ENCODE measurements around the gene POLR2C. TPM values are rescaled to one million over a fixed set of nuclear protein-coding genes. Genes with fewer than 3 reads are reported as not detected.

The POLR2C gene
- total and polyA plus RNA-seq, 10 of the 15 experiments (the other 5 are each of a cell fraction or from before 2014, with no cell fraction given): 26.9 to 93.0 (median 57.8) TPM

- TF ChIP-seq FOXK2 (IDR thresholded peaks at IDR 0.05): no peak
- TF ChIP-seq RAD51 (IDR thresholded peaks at IDR 0.05): no peak
- no peak for TF ChIP-seq ZNF622 (IDR thresholded peaks at IDR 0.05)
- TF ChIP-seq JUND (IDR thresholded peaks at IDR 0.05; ENCODE audit: low read depth, low read length): no peak
- no peak for TF ChIP-seq ZNF24 (IDR thresholded peaks at IDR 0.05)
- TF ChIP-seq E2F4 (IDR thresholded peaks at IDR 0.05; ENCODE audit: low read depth, low read length): no peak
Measured at GRCh38 chr16:57469917-57470470, 7.5 kb downstream of the POLR2C start (continued).

GRCh38 chr16:57470711-57471110 is 8.2 kb downstream of the POLR2C start:
- no peak for FAIRE-seq
- H3K36me3 ChIP-seq (ENCODE audit: control insufficient read depth in 2 of 2, insufficient read depth in 2 of 2, low read length in 1 of 2): peaks cover 25 to 32% of the 10 kb centered on the region in 2 experiments
- in situ Hi-C loops (cut with MboI): no loop called here
- 72% methylated on average over 6 of the region's 6 CpGs for WGBS (ENCODE audit: insufficient coverage, insufficient replicate concordance, low lambda C conversion rate, missing lambda C conversion rate)
- no peak for DNase-seq (ENCODE audit: low read depth, low spot score)
- H3K27ac ChIP-seq (ENCODE audit: control insufficient read depth, insufficient read depth): no peak overlapping the region
- H2AFZ ChIP-seq (ENCODE audit: control insufficient read depth, low read depth, low read length): no peak overlapping the region
- intact Hi-C loops (cut with micrococcal nuclease; ENCODE audit: unreplicated experiment): no loop called here
- ATAC-seq: no peak
- peaks cover 7% of the 10 kb centered on the region for H3K4me1 ChIP-seq (ENCODE audit: control insufficient read depth, insufficient read depth, low read length)
- H3K4me3 ChIP-seq: no peak overlapping the region
- POLR2A ChIA-PET: interaction anchor here (0.6 kb wide), 2 partner anchors 22 to 204 kb away, joined by 3 to 4 read pairs; no protein-coding TSS in a partner anchor
- no peak overlapping the region for H3K4me2 ChIP-seq (ENCODE audit: control insufficient read depth, insufficient read depth)
- CTCF ChIA-PET: no interaction called here
- SMC1A ChIA-PET (ENCODE audit: uncharacterized antibody, unreplicated experiment): interaction anchor here (0.5 to 1.1 kb wide), 2 partner anchors 11 to 16 kb away, joined by 4 read pairs; no protein-coding TSS in a partner anchor
- no TSS peak for BruUV-seq (replicated peaks)
- H3K9ac ChIP-seq (ENCODE audit: control insufficient read depth, insufficient read depth, low read length): no peak overlapping the region
- no peaks in the 10 kb centered on the region for H3K79me2 ChIP-seq (ENCODE audit: control insufficient read depth, insufficient read depth, low read length)
- no peaks in the 10 kb centered on the region for H3K27me3 ChIP-seq (replicated peaks in 1 of 2; ENCODE audit: control insufficient read depth in 2 of 2, insufficient read depth in 2 of 2, low read length in 1 of 2)
- RAD21 ChIA-PET (ENCODE audit: unreplicated experiment): no interaction called here
- H4K20me1 ChIP-seq (ENCODE audit: control insufficient read depth, insufficient read depth): no peaks in the 10 kb centered on the region
- no peaks in the 10 kb centered on the region for H3K9me3 ChIP-seq (replicated peaks; ENCODE audit: control insufficient read depth, insufficient read depth, low read length)
- TF ChIP-seq RELA (IDR thresholded peaks at IDR 0.05; ENCODE audit: borderline replicate concordance, partially characterized antibody) (no peak), KLF5 (IDR thresholded peaks at IDR 0.05; ENCODE audit: partially characterized antibody) (no peak), E2F4 (IDR thresholded peaks at IDR 0.05; ENCODE audit: low read depth, low read length) (no peak), SREBF2 (IDR thresholded peaks at IDR 0.05; ENCODE audit: low read length) (no peak), IRF4 (IDR thresholded peaks at IDR 0.05; ENCODE audit: low read depth, low read length) (no peak), ZSCAN29 (IDR thresholded peaks at IDR 0.05) (no peak), BCL3 (IDR thresholded peaks at IDR 0.05; ENCODE audit: borderline replicate concordance, insufficient read depth, low read depth, low read length, poor library complexity, severe bottlenecking) (no peak), POLR2AphosphoS5 (IDR thresholded peaks at IDR 0.05; ENCODE audit: low read length) (no peak), USF1 (IDR thresholded peaks at IDR 0.05; ENCODE audit: borderline replicate concordance, extremely low read length, insufficient read depth, low read depth, low read length) (no peak), NFYB (IDR thresholded peaks at IDR 0.05; ENCODE audit: insufficient read depth, low read depth, low read length) (no peak), MLLT1 (IDR thresholded peaks at IDR 0.05) (no peak), CBFB (IDR thresholded peaks at IDR 0.05; ENCODE audit: low read depth) (no peak), ASH2L (IDR thresholded peaks at IDR 0.05; ENCODE audit: borderline replicate concordance, low read depth) (no peak)
